ENCODE measurements around the gene VSX2.

Gene VSX2

DNA sequence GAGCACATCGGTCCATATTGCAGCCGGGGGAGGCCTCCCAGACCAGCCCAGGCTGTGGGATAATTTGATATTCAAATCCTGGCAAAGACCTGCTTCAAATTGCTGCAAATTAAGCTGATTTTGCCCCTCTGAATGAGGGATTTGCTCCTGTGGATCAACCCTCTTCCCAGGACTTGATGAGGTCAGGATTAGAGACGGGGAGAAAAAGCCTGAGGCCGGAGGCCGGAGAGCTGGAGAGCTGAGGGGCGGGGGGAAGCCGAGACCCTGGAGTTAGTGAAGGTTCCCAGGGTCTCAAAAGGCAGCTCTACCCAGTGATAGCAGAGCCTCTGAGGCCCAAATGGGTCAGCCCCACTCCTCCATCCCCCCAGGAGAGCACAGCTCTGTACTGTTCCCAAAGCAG, 17.5 kb upstream of the VSX2 start:
- no peak for DNase-seq (ENCODE audit: low read depth in 3 of 3)

DNA sequence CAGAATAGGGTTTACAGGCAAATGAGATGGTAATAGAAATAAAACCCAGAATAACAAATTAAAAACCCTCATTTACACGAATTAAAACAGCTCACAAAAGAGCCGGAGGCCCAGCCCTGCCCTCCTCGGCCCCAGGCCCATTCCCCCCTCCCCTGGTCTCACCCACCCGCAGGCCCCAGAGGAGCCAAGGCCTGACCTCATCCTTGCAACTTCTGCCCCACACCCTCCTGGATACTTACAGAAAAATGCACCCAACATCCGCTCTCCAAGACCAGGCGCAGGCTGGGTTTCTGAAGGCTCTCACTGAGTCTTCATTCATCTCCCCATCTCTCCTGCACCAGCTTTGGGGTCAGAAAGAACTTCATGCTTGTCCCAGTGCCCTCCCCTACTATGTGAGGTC, 16.2 kb upstream of the VSX2 start:
- no peak for DNase-seq (ENCODE audit: low read depth in 3 of 3)

DNA sequence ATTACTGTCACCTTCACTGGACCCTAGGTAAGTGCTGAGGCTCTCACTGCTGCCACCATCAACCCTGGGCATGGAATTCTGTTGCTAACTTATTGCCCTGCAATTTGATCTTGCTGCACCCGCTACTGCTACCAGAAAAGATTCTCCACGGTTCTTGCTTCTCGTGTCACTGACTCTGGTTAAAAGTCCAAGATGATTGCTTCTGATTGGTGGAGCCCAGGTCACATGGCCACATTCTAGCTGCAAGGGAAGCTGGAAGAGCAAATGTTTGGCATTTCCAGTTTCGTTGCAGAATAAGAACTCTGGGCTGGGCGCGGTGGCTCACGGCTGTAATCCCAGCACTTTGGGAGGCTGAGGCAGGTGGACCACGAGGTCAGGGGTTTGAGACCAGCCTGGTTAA, 7.5 kb upstream of the VSX2 start:
- no peak for DNase-seq (ENCODE audit: low read depth in 3 of 3)

DNA sequence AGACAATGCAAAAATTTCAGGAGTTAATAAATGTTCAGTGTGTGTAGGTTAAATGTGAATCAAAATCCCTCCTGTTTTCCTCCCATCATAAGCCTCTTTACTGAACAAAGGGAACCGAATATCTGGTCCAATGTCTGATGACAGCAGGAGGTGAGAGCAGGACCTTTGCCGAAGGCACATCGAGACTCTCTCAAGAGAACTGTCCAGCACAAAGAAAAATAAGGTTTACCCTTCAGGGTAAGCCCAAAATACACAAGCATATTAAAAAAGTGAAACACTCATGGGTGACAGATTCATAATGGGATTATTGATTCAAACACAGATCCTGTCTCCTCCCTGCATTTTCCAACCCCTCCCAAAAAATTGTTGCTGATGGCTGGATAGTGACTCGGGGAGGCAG, 4.2 kb upstream of the VSX2 start:
- no peak for DNase-seq (ENCODE audit: low read depth in 3 of 3)

DNA sequence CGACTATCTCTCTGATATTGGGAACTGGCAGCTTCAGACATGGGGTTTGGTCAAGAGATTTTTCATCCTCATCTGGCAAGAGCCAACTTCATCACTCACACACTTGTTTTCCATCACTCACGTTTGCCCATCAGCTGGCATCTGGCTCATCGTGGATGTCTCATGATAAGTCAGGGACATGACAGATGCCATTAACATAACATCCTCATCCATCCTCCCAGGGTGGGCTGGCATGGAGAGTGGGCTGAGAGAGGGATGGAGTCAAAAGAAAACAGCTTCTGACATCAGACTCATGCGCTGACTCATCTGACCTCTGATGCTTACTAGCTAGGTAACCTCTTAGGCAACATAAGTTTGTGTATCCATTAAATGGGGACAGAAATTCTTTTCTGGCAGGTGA, 1.8 kb upstream of the VSX2 start:
- DNase-seq (ENCODE audit: low read depth in 3 of 3): no peak

DNA sequence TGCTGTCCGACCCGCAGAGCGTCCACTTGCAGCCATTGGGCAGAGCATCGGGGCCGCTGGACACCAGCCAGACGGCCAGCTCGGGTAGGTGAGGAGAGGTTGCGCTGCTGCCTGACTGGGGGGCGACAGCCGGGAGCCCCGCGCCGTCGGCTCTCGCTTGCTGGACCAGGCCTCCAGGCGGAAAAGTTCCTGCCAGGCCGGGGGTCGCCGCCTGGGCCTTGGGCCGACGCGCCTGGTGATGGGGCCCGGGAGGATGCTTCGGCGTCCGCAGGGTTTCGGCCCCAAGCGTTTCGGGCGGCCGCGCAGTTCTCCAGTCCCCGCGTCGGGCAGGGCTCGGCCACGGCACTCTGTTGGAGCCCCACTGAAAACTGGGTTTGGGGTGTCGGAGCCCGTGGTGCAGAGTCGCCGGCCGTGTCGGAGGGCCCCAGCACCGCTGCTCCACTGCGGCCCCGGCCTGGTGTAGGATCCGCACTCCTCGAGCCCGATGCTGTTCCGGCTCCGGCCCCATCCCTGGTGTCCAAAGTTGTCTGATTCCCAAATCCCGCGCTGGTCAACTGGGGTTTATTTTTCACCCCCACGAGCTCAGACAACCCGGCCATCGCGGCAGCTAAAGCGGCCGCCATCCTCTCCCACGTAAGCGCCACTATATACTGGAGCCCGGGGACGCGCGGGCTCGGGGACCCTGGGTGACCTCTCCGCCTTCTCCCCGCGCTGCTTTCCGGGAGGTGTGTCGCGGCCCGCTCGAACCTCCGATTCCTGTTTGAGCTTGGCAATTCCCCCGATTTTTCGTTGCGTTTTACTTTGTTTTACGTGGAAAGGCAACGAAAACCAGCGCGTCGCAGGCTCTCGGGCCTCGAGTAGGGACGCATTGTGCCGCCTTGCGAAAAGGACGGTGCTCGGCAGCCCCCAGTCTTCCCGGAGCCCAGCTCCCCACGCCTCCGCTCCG, 872 bp downstream of the VSX2 start:
- no peak for DNase-seq (ENCODE audit: low read depth in 3 of 3)

DNA sequence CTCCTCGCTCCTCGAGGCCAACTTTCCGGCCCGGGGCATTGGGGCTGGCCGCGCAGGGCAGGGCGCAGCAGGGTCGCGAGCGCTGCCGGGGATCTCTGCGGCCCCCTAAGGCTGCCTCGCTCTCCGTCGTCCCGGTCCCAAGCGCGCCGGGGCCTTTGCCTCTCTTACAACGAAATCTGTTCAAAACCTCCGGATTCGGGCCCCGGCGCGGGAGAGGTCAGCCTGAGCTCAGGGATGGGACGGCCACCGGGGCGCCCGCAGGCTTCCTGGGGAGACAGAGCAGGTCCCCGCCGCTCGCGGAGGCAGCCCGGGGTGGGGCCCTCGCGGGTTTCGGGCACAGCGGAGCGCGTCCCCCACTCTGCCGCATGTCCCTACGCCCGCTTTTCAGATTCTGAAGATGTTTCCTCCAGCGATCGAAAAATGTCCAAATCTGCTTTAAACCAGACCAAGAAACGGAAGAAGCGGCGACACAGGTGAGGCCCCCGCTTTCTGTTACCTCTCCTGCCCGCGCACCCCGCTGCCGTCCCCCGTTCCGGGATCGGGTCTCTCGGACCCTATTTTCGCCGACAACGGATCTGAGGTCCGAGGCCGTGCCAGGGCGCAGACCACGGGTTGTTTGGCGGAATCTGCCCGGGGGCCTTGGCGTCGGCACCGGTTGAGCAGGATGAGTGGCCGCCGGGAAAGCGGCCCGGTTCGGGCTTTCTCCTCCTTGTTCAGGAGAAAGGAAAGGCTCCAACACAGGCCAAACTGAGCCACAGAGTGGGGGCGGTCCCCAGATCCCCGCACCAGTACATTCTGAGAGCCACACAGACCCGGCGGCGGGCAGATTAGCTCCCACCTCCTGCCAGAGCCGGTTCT, 1.8 kb downstream of the VSX2 start:
- no peak for DNase-seq (ENCODE audit: low read depth in 3 of 3)

DNA sequence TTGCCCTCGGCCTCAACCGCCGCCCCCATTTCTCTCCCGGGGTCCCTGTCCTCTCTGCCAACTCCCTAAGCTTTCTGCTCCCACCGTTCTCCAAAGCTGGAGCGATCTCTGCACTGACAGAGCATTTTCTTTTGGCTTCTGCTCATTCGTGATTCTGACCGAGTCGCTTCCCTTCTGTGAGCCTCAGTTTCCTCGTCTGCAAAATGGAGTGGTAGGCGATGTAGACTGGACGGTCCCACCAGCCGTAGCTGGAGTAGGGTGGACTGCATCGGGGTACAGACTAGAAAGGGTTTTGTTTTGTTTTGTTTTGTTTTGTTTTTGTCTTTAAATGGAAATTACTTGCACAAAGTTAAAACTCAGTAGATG, 2.4 kb downstream of the VSX2 start:
- DNase-seq (ENCODE audit: low read depth in 3 of 3): no peak

DNA sequence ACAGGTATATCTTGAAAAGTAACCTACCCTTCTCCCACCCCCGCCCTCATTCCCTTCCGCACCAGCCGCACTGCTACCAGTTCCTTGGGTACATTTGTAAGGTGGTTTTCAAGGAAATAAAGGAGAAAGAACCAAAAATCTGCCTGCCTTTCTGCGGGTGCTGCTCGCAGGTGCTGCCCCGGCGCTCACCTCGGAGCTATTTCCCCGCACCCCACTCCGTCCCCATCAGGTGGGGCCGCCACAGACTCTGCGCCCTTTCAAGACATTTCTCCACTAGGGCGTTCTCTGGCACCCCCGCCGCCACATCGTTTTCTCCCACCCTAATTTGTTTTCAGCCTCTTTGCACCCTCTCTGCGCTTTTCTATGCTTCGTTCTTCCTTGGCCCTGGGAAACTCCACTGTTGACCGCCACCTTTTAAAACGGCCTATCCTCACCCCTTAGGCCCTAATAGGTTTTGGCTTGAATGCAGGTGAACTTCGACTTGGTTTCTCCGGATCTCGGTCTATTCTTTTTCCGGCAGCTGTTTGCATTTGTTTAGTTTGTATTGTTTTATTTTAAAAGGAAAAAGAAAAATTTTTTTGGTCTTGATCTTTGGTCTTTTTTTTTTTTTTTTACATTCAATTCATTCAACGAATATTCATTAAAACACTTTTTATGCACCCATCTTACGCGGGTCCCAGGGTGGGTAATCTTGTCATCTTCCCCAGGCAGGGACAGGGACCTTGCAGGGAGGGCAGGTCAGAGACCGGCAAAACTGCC, 3.0 kb downstream of the VSX2 start:
- DNase-seq (ENCODE audit: low read depth in 3 of 3): no peak

DNA sequence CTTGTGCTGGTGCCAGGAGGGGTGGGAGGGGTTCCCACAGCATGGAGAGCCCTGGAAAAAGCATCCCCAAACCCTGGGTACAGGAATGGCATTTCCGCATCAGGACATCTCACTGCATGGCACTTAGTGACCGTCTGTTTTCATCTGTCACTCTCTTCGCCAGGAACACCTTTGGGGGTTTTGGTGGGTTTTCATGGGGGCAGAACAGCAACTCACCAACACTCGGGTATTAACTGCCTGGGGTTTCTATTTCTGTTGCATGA, 3.5 kb downstream of the VSX2 start:
- DNase-seq (ENCODE audit: low read depth in 3 of 3): no peak

DNA sequence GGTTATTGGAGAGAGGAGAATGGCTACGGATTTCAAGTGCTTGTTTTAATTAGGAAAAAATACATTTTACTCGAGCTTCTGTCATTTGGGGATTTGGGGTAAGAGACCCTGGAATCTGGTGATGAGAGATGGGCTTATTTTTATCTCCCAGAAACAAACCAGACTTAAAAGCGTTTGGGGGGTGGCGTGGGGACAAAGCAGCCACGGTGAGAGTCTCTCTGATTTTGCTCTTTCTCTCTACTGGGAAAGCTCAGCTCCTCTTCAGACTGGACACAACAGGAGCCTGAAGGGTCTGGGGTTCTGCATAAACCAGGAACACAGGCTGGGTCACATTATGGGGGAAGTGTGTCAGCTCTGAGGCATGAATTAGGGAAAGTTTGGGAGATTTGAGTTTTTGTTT, 3.8 kb downstream of the VSX2 start:
- no peak for DNase-seq (ENCODE audit: low read depth in 3 of 3)

DNA sequence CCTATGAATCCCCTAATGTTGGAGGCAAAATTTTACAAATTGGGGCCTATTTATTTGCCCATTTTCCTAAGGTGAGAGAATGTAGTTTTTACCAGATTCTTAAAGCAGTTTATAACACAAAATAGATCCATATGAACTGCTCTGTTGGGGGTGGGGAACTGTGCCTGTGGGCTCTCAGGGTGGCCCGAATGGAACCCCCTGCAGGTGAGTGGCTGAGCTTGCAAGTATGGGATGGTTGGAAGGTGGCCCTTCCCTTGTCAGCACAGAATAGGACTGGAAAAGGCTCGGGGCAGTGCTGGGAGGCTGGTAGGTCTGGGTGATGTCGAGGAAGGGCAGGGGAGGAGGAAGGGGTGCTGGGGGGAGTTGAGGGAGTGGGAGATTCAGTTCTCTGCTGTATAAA, 4.9 kb downstream of the VSX2 start:
- no peak for DNase-seq (ENCODE audit: low read depth in 3 of 3)

DNA sequence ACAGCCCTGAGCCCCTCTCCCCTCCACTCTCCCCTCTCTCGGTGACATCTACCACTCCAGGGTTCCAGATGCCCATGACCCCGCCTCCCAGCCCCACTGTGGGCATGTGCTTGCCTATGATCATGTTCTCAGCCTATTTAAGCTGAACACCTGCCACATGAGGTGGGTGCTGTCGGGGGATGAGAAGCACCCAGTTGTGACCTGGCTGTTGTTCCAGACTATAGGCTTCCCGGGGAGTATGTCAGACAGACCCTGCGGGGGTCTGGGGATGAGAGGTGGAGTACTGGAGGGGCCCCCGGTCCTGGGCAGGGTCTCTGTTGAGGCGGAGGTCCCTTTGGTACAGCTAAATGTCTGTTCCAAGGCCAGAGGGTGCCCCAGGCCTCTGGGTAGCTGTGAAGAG, 6.0 kb downstream of the VSX2 start:
- no peak for DNase-seq (ENCODE audit: low read depth in 3 of 3)

DNA sequence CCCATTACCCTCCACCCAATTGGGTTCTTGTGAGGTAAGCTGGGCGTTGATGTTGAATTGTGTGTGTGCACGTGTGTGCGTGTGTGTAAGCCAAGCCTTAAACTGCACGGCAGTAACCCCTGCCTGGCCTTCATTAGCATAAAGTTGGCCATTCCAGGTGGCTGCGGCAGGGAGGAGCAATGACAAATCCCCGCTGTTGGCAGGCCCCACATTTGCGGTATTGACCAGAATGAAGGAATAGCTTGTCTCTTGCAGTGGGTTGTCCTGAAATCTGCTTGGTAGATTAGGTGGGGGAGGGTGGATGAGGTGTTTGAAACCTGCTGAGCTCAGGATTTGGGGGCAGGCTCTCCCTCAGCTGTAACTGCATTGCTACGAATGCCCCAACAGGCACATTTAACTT, 7.3 kb downstream of the VSX2 start:
- no peak for DNase-seq (ENCODE audit: low read depth in 3 of 3)

DNA sequence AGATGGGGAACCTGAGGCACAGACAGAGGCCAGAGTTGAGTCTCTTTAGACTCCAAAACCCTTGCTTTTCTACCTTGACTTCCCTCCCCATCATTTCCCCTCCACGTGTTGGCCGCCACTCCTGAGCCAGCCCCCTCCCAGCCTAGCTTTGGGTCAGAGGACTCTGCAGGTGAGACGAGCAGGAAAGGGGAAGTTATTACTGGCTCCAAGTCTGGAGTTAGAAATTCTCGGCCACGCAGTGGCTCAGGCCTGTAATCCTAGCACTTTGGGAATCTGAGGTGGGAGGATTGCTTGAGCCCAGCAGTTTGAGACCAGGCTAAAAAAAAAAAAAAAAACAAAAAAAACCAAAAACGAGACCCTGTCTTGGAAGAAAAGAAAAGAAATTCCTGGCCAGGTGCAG, 8.8 kb downstream of the VSX2 start:
- DNase-seq (ENCODE audit: low read depth in 3 of 3): no peak

DNA sequence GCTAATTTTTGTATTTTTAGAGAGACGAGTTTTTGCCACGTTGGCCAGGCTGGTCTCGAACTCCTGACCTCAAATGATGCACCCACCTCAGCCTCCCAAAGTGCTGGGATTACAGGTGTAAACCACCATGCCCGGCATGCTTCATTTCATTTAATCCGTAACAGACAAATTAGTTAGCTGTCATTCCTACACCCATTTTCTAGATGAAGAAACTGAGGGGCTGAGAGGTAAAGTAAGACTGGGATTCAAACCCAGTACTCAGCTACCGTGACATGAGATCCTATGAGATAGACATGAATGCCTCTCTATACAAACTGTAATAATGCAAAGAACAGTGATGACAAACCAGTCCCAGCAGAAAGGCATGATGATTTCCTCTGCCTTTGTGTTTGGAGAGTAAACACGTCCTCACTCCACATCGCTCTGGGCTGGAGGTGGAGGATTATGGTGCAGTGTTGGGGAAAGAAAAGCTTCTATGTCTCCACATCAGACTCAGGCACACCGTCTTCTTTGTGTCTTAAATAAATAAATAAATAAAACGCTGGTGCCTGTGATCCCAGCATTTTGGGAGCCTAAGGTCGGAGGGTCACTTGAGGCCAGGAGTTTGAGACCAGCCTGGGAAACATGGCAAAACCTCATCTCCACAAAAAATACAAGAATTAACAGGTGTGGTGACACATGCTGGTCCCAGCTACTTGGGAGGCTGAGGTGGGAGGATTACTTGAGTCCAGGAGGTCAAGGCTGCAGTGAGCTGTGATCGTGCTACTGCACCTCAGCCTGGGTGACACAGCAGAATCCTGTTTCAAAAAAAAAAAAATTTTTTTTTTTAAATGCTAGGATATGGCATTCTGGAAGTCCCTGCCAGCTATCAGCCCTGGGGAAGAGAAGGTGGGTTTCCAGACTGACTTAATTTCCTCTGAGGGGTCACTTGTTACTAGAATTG, 10.5 kb downstream of the VSX2 start:
- no peak for DNase-seq (ENCODE audit: low read depth in 3 of 3)

DNA sequence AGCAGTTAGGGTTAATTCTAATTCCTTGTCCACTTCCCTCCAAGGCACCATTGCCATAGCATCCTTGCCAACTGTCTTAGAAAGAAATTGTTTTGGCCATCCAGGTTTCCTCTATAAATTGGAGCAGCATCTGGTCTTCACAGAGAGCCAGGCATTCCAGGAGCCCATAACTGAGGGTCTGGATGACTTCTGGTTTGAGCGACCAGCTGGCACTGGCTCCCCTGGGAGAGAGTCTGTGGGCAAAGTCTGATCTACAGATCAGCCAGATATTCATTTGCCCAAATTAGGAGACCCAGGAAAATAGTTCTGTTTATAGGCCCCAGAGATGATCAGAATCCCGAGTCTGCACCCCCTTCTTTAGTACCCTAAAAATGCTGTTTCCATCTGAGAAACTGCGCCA, 16.0 kb downstream of the VSX2 start:
- no peak for DNase-seq (ENCODE audit: low read depth in 3 of 3)

DNA sequence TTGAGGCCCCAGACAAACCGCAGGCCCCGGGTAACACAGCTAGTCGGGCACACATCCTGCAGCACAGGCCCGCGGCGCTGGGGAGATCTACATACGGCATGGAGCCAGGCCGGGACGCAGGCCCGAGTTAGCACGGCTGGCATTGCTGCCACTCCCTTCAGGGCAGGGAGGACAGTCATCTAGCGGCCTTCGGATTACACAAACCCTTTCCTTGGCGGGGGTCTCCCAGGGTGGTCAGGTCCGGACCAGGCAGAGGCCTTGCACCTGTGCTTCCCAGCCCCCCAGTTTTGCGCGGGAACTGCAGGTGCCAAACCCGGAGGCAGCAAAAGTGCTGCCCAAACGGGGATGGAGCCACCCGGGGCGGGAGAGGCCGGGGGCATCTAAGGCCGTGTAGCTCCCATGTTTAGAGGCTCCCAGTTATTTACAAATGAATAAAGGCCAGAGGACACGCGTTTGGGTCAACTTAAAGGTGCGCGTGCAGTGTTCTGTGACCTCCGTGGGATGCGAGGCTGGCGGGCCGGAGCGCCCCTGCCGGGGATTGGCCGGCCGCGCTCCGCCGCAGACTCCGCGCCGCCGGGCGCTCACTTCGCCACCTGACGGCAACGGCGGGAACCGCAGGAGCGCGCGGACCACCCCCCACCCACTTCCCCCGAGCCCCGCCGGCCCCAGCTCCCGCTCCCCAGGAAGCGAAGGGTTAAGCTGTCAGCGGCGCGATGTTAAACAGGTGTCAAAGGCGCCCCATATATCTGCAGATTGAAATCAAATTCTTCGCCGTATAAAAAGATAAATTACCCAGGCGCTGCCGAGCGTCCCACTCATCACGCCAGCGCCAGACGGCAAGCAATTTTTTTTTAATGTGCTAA, 18.1 kb downstream of the VSX2 start:
- DNase-seq (ENCODE audit: low read depth in 3 of 3): peak; percentile 29 to 47 (median 34)

DNA sequence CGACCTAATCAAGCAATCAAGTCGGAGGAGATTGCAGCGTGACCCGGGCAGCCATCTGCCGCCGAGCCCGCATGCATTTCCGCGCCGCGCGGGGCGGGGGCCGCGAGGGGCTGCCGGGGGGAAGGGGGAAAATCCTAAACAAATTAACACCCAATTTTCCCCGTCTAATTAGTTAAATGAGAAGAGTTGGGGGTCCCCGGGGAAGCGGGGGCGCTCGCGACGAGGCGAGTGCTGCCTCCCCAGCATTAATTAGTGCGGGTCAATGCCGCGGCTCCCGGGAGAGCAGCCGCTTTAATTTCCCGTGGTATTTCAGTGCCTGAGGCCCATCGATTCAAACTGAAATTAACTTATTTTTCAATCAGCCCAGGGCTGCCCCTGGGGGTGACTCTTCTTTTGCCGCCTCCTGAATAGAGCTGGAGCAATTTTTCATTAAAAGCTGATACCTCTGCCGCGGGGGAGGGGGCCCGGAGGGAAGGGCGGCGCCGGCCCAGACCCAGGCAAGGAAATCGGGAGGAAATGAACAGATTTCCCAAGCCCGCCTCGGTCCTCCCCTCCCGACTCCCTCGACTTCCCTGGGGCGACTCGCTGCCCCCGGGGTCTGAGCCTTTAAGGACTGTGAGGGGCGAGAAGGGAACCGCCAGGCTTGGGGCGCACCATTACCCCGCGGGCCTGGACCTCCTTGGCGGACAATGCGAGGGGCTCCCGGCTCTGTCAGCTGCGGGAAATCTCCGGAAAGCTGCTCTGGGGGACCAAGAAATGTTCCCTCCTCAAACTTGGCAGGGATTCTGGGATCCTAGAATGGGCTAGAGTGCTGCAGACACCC, 18.9 kb downstream of the VSX2 start:
- DNase-seq (ENCODE audit: low read depth in 3 of 3): no peak

DNA sequence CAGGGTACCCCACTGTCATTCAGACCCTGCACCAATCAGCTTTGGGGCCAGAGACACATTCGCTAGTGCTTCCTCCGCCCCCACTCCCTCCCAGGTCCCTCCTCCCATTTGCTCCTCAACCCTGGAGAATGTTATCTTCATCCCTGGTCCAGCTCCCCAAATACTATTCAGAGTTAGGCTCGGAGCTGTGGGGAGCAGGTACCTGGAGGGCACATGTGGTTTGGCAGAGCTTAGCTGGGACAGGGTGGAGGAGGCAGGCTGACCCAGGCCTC, 19.5 kb downstream of the VSX2 start:
- no peak for DNase-seq (ENCODE audit: low read depth in 3 of 3)
